ENCODE results near the gene SCYGR1. TPM values are rescaled to one million over a fixed set of nuclear protein-coding genes. Genes with fewer than 3 reads are reported as not detected.

SCYGR1 gene
- total RNA-seq, 1 experiment from 2014 or later = not detected

DNA sequence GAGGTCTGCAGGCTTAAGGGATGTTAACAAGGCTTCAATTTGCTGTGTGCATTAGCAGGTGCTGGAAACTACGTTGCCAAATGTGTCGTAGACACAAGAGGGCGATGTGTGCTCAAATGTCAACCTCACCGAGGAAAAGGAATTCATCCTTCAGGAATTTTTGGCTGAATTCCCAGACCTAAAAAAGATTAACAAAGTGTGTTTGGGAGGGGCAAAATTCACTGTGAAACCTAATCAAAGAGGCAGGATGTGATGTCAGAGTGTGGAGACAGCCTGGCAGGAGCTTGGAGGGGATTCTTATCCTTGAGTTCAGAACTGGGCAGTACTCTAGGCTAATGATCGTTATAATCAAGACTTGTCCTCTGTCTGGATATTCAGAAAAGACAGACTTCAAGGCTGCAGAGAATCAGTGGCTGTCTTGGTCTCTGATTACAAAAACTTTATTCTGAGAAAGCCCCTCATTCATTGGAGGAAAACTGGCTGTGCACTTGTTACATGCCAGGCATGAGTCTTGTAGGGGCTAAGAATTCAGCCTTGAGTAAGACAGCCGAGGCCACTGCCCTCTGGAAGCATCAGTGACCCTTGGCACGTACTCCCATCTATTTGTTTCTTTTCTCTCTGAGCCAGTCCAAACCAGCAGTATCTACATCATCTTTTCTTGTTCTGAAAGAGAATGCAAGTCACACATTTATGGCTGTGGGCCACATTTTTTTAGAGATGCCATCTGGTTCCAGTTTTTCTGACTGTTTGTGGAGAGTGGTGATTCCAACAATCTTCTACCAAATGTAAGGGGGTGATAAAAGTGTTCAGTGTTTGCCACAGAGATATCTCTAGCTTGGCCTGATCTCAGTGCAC is 18.7 kb upstream of the SCYGR1 start:
- Histone ChIP-seq H3K9me2 (ENCODE audit: insufficient read depth) (no peaks in the 10 kb centered on the region), H4K20me1 (ENCODE audit: insufficient read depth) (no peaks in the 10 kb centered on the region), H3K27ac (peak overlapping the region; percentile 84), H3K9me3 (ENCODE audit: insufficient read depth, low read depth) (no peaks in the 10 kb centered on the region), H3K79me2 (ENCODE audit: low read depth) (peaks cover 7% of the 10 kb centered on the region; the same call in 1 of the 2 replicates), H3K4me2 (peak overlapping the region; percentile 65), H3K36me3 (ENCODE audit: low read depth) (no peaks in the 10 kb centered on the region), H3K27me3 (ENCODE audit: insufficient read depth, low read depth) (no peaks in the 10 kb centered on the region), H3K4me3 (no peak overlapping the region), H2AFZ (no peak overlapping the region), H3F3A (ENCODE audit: insufficient read depth, low read depth) (peaks cover 32% of the 10 kb centered on the region), H3K4me1 (replicated peaks; ENCODE audit: insufficient read depth) (peaks cover 57% of the 10 kb centered on the region)
- peak; percentile 82 for TF ChIP-seq CTCF (conservative IDR thresholded peaks at IDR 0.05)
- no peak for TF ChIP-seq EZH2 (IDR thresholded peaks at IDR 0.05; ENCODE audit: low read depth)
- DNase-seq = peak; percentile 72 to 95
- intact Hi-C loops (cut with micrococcal nuclease; ENCODE audit: unreplicated experiment) = loop anchor here (1.0 to 10.0 kb wide), 9 partner anchors 66 to 638 kb away; partner anchors contain the start of gene AGFG1
- CTCF ChIA-PET = interaction anchor here (0.5 to 1.1 kb wide), 7 partner anchors 20 to 360 kb away, joined by 3 to 6 read pairs (median 4); no protein-coding TSS in a partner anchor
- POLR2A ChIA-PET (ENCODE audit: unreplicated experiment) = interaction anchor here (0.6 kb wide), 2 partner anchors 8 to 77 kb away, joined by 6 to 10 read pairs; no protein-coding TSS in a partner anchor
- BruUV-seq (replicated peaks) = TSS peak; percentile 89

DNA sequence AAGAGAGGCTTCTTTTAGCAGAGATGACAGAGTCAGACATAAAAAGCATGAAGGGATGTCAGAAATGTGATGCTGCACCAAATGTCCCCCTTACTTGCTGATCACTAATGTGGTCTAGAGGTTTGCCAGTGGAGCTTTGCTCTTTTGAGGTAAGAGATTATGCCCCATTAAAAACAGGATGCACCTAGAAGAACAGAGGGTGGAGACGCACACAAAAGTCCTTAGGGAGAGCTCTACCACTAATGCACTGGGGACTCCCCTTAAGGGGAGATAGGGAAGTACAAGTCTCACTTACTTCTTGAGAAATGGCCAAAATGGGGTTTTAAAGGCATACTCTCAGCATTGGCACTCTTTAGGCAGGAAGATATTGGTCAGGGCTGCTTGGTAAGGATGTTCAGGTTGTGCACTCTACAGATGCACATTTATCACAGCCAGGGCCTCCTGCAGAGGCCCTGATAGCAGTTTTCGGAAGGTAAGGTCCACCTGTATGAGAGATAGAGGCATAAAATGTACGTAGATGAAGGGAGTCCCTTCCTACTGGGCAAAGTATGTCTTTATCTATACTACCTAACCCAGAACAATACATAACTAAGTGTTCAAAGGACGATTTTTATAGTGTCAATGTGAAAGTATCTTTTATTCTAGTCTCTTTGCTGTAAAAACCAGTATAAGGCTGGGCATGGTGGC is 17.0 kb upstream of the SCYGR1 start:
- no peak overlapping the region for H2AFZ ChIP-seq
- TF ChIP-seq CTCF (conservative IDR thresholded peaks at IDR 0.05) = no peak
- TF ChIP-seq EZH2 (IDR thresholded peaks at IDR 0.05; ENCODE audit: low read depth) = no peak
- peaks cover 22% of the 10 kb centered on the region for H3F3A ChIP-seq (ENCODE audit: insufficient read depth, low read depth)
- no peak overlapping the region for H3K4me2 ChIP-seq
- H3K4me1 ChIP-seq (replicated peaks; ENCODE audit: insufficient read depth) = peaks cover 43% of the 10 kb centered on the region
- H3K4me3 ChIP-seq = no peak overlapping the region
- no peak overlapping the region for H3K27ac ChIP-seq
- no peak for DNase-seq
- ChIA-PET CTCF (no interaction called here), POLR2A (ENCODE audit: unreplicated experiment) (no interaction called here)
- no peaks in the 10 kb centered on the region for H3K36me3 ChIP-seq (ENCODE audit: low read depth)
- H3K9me2 ChIP-seq (ENCODE audit: insufficient read depth) = no peaks in the 10 kb centered on the region
- no TSS peak for BruUV-seq (replicated peaks)
- H3K9me3 ChIP-seq (ENCODE audit: insufficient read depth, low read depth) = no peaks in the 10 kb centered on the region
- peaks cover 7% of the 10 kb centered on the region; the same call in 1 of the 2 replicates for H3K79me2 ChIP-seq (ENCODE audit: low read depth)
- no peaks in the 10 kb centered on the region for H4K20me1 ChIP-seq (ENCODE audit: insufficient read depth)
- no peaks in the 10 kb centered on the region for H3K27me3 ChIP-seq (ENCODE audit: insufficient read depth, low read depth)
- intact Hi-C loops (cut with micrococcal nuclease; ENCODE audit: unreplicated experiment) = loop anchor here (5.0 to 10.0 kb wide), 3 partner anchors 272 to 640 kb away; no protein-coding TSS in a partner anchor

GRCh38 chr2:227402959-227403358 is 15.2 kb upstream of the SCYGR1 start:
- Histone ChIP-seq H3K79me2 (ENCODE audit: low read depth) (peaks cover 7% of the 10 kb centered on the region; the same call in 1 of the 2 replicates), H3K9me2 (ENCODE audit: insufficient read depth) (no peaks in the 10 kb centered on the region), H2AFZ (no peak overlapping the region), H3K4me2 (no peak overlapping the region), H3K4me3 (no peak overlapping the region), H3K27me3 (ENCODE audit: insufficient read depth, low read depth) (no peaks in the 10 kb centered on the region), H3K9me3 (ENCODE audit: insufficient read depth, low read depth) (no peaks in the 10 kb centered on the region), H4K20me1 (ENCODE audit: insufficient read depth) (no peaks in the 10 kb centered on the region), H3K27ac (no peak overlapping the region), H3K4me1 (replicated peaks; ENCODE audit: insufficient read depth) (peaks cover 32% of the 10 kb centered on the region), H3F3A (ENCODE audit: insufficient read depth, low read depth) (peaks cover 17% of the 10 kb centered on the region), H3K36me3 (ENCODE audit: low read depth) (no peaks in the 10 kb centered on the region)
- peak in 1 of 2 experiments; percentile 70 for DNase-seq
- TF ChIP-seq CTCF (conservative IDR thresholded peaks at IDR 0.05) = no peak
- no peak for TF ChIP-seq EZH2 (IDR thresholded peaks at IDR 0.05; ENCODE audit: low read depth)
- BruUV-seq (replicated peaks) = no TSS peak
- ChIA-PET POLR2A (ENCODE audit: unreplicated experiment) (no interaction called here), CTCF (no interaction called here)
- intact Hi-C loops (cut with micrococcal nuclease; ENCODE audit: unreplicated experiment) = loop anchor here (10.0 kb wide), 1 partner anchor 642 kb away; no protein-coding TSS in a partner anchor

Data from PC-9 (cell line).